Central memory CD4-positive, alpha-beta T cell (primary cell): ENCODE measurements around the gene BHMT.
"Not testable (repeated sequence)": the region's sequence is repeated elsewhere in the genome, so short reads cannot be mapped to it uniquely, and the experiment has no call there.

ENCODE experiments used
- DNase-seq: peaks from one replicate; pipeline ENCODE4 v3.0.0; 2022

Gene BHMT

DNA sequence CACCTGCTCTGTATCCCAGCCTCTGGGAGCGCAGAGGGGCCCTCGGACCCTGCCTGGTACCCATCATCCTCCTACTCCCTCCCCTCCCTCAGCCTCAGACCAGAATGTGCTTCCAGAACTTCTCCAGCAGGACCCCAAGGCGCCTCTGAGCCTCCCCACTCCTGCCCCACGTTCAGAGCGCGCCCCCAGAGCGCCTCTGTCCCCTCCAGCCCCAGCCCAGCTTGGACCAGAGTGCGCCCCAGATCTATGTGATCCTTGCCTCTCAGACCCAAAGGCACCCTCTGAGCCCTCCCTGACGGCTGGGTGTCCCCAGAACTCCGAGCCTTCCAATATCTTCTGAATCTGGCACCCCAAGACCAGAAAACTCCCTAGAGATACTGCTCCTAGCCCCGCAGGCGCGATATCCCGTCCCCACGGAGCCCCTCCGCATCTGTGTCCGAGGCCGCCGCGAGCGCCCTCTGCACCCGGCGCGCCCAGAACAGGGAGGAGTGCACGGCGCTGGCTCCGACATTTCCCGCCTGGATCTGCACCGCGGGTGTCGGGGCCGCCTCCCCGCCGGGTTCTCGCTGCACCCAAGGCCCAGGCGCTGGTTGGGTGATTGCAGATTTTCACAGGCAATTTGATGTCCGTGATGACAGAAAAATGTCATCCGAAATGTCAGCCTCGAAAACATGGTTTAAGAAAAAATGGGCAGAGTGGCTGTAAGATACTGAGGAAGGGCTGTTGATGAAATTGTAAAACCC lies 522 bp downstream of the BHMT start:
- DNase-seq: no peak

DNA sequence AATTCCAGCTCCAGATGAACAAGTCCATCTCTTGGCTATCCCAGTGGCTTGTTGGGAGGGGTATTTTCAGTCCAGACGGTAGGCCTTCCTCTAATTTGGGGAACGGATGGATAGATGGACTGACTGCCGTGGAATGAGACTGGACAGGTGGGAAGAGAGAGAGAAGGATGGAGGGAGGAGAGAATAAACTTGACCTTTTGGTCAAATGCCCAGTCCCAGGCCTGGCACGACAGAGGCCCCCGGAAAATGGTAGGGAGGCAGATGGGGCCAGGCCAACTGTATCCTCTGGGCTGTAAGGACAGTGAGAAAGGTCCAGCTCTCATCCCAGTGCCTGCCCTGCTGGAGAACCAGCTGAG lies 1.1 kb downstream of the BHMT start:
- DNase-seq: no peak

DNA sequence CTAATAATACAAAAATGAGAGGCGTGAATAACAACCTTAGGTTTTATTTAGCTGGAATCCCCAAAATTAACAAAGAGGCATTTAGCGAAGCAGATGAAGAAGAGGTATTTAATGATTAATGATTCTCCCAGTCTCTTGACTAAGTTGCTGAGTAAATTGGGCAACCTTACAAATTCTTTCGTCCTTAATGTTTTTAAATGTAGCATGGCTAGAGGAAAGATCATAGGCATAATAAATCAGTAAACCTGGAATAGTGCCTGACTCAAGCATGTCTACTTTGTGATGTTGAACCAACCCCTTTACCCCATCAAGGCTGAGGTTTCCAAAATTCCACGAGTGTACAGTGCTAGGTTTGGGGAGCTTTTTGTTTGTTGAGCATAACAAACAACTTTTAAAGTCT lies 7.9 kb downstream of the BHMT start:
- no peak for DNase-seq

DNA sequence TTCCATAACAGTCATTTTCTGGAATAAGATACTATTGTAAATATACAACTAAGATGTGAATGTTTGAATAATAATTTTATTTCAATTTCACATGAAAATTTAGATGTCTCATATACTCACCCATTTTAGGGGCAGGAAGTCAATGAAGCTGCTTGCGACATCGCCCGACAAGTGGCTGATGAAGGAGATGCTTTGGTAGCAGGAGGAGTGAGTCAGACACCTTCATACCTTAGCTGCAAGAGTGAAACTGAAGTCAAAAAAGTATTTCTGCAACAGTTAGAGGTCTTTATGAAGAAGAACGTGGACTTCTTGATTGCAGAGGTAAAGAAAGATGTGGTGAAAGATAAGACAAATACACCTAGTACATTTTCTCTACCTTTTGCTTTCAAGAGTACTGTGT lies 8.6 kb downstream of the BHMT start:
- DNase-seq: no peak

DNA sequence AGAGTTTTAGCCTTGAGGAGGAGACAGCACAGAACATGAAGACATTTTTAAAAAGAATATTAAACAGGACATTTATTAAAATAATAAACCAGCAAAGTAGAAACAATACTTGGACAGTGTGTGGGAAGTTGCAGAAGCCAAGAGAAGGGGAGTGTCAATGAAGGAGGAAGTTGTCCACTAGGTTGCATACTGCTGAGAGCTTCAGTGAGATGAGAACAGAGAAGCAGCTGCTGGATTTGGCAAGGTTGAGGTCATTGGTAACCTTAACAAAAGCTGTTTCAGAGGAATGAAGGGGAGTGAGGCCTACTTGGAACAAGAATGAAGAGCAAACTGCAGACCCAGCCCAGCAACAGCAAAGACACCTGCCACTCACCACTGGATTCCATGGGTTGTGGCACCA lies 11.4 kb downstream of the BHMT start:
- DNase-seq: no peak

DNA sequence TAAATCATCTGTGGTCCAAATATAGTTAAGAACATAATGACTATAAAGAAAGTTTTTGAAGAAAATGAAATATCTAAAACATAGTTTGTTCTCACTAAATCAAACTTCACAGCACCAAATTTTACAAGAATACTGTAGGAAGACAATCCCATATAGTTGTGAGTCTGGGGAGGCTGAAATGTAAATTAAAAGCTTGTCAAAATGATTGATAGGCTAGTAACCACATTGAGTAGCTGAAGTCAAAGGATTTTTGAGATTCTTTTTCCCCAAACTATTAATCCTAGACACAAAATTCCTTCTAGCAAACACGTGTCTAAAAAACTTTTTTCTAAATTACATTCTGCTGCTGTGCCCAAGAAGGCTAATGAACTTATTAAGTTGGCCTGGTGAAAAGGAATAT lies 13.0 kb downstream of the BHMT start:
- no peak for DNase-seq

DNA sequence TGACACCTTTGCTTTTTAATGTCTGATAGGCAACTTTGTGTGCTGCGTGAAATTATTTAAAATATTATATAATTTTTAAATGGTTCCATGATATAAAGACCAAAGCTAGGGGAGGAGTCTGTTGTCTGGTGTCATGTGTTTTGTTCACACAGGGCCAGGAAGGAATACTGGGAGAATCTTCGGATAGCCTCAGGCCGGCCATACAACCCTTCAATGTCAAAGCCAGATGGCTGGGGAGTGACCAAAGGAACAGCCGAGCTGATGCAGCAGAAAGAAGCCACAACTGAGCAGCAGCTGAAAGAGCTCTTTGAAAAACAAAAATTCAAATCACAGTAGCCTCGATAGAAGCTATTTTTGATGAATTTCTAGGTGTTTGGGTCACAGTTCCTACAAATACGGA lies 19.2 kb downstream of the BHMT start:
- DNase-seq: no peak

DNA sequence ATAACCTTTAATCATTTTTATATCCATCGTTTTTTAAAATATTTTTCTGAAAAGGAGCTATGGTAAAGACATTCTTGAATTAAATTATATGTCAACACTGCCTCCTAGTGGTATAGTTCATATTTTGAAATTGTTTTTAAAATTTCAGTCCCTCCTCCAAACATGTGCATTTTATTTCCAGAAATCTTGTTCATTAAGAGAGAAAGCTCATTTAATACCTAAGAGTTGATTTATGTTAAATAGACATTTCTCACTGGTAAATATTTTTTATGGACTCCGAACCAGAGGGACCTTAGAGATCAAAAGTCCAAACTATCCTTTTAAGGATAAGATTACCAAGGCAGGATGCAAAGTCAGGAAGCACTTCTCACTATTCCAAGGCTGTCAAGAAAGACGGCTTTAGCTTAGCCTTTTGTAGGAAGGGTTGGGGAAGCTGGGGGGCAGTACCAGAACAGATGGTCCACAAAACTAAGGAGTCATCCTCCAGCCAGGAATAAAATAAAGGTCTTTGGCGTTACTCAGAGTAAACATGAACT lies 21.6 kb downstream of the BHMT start:
- peak; percentile 21 for DNase-seq

DNA sequence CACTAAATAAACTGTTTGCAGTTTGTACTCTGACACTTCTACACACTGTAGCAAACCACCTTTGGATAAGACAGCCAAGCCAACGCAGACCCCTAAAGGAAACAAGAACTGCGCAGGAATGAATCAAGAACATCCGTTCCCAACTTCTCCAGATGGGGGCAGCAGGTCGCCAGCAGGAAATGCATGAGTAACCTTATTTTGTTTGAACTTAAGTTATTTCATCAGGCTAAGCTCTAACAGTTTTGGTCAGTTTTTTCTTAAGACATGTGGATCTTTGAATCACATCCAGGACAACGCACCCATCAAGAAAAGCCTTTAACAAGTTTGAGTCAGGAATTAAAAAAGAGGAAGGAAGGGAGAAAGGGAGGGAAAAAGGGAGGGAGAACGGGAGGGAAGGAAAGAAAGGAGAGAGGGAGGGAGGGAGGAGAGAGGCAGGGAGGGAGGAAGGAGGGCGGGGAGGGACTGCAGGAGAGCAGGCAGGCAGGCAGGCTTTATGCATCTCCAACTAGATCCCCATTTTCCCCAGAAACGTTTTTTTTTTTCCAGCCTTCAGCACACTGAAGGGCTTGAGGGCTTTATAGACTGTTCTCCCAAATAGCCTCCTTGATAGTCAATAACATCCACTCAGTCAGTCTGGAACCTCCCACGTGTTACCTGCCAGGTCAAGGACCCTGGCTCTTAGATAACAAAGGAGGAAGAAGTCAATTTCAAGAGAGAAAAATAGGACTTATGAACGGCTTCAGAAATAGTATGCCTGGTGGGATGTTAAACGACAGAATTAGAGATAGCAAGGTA lies 22.2 kb downstream of the BHMT start:
- DNase-seq: peak; percentile 41

DNA sequence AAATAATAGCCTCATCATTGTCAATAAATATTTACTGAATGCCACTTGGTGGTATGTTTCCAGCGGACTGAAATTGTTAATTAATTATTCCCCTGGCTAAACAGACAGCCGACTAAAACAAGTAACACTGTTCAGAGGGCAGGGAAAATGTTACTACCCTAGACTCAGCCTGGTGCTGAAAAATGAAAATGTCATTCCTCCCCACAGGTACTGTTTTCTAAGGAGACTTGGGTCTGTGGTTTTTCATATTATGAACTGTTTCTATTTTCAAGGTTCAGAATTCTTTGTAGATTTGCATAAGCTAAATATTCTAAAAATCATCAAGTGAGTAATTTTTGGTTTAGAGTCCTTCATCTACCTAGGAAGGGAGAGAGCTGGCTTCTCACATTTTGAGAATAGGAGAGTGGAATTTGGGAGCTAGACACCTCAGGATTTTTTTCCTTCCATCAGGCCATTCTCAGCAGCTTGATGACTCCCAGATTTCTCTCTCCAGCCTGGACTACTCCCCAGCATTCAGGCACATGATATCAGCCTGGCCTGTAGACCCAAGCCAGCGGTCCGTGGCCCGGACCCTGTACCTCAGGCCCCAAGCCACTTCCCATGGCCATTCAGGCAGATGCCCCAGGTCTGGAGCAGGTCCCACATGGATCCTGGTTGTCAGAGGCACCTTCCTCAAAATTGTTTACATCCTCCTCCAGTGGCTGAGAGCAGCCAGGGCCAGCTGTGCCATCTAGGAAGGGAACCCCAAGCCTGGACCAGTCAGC lies 24.4 kb downstream of the BHMT start:
- DNase-seq: no peak

DNA sequence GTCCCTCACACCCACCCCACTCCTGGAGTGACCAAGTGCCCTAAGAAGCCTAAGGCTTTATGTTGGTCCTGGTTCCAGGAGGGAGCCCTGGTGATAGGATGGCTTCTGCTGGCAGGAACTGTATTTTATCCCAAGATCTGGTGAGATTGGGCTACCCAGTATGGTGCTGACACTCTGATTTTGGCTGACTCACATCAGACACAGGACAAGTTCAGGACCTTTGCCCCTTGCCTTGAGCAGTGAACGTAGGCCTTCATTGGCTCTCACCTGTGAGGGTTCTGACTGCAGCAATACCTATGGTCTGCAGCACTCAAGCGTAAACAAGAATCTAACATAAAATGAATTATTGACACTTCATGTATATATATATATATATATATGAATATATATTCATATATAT lies 25.0 kb downstream of the BHMT start:
- no peak for DNase-seq

DNA sequence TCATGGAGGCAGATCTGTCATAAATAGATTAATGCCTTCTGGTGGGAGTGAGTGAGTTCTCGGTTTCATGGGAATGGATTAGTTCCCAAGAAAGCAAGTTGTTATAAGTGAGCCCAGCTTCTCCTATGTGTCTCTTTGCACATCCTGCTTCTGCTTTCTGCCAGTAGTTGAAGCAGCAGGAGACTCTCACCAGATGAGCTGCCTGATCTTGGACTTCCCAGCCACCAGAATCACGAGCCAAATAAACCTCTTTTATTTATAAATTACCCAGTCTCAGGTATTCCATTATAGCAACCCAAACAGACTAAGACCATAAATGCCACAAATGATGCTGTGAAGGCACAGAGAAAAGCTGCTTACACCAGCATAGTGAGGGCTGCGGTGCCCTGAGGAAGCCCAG lies 28.9 kb downstream of the BHMT start:
- DNase-seq: no peak

DNA sequence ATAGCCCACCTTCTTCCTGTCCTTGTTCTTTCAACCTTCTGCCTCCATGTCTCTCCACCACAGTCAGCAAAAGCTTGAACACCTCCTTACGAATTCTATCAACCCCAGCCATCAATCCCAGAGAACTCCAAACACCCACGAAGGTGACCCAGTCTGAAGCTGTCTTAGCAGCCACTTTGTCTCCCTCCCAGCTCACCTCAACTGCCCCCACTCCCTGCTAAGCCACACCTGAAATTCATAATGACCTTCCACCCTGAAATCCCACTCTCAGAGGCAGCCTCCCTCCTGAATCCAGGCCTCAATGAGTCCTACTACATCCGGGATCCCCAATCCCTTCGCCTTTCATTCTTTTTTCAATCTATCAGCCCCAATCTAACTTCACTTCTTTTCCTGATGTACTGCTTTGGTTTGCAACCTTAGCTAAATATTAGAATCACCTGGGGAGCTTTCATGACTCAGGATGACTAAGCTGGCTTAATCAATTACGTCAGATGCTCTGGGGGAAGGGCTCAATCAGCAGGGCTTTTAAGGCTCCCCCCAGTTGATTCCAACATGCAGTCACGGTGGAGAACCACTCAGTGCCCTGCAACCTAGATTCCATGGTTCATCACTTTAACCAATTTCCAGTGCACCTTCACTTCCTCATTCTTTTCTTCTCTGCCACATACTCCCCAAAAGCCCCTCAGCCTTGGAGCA lies 32.2 kb downstream of the BHMT start:
- no peak for DNase-seq

DNA sequence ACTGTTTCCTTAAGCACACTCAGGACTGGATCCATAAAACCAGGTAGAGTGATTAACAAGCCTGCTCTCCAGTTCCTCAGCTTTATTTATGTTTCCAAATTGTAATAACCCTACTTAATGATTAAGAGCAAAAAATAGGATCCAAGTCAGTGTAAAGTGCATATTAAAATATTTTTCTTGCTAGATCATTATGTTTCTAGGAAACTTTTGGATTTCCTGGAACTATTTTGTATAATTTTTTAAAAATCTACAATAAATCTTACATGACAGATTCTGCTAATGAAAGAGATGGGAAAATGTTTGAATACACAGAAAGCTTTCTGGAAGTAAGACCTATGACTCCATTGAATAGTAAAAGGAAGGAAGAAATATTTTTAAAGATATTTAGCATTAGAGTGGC lies 35.5 kb downstream of the BHMT start:
- no peak for DNase-seq

DNA sequence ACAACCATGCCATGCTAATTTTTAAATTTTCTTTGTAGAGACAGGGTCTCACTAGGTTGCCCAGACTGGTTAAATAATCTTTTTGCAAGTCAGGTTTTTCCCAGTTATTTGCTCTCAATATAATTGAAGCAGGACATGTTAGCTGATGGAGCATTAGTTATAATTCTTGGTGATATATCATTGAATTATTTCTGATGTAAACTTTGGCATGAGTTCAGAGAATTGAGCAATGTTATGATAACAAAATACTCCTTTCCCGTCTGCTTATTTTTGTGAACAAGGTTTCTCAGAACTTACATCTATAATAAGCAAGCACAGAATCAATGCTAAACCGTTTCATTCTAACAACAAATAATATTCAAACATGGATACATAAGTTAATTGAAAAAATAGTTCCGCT lies 37.8 kb downstream of the BHMT start:
- DNase-seq: no peak

DNA sequence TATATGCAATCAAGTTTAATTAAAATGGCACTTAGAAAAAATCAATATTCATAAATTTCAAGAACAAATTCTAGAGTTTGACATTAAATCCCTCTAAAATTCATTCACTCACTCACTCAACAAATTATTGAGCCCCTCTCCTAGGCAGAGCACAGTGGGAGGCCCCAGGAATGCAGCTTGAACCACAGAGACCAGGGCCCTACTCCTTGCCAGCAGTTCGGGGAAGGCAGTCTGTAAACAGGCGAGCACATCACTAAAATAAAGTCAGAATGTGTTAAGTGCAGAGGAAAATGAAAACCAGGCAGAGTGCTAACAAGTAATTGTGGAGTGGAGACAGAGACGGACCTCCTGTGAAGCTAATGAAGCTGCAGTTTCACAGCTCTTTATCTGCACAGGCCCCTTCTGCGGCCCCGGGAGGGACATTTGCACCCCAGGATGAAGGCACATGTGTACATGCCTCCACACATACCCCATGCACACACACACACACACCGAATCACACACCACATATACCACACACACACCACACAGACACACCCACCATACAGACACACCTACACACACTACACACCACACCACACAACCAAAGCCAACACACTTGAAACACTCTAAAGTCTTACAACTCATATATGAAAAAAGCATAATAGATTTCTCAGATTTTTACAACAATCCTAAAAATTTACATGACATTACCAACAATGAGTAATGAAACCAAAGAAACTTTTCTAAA lies 40.5 kb downstream of the BHMT start:
- no peak for DNase-seq

DNA sequence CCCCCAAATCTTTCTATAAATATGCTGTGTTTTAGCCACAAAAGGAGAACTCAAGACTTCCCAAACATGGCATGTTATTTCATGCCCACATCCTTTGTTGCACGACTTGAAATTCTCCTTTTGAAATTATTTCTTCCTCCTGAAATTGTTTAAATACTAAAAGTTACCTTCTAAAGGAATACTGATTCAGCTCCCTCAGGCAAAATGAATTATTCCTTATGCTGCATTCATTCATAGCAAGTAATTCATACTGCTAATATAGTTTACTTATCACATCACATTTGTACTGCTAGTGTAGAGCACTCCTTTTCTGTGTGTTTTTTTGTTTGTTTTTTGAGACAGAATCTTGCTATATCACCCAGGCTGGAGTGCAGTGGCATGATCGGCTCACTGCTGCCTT lies 45.7 kb downstream of the BHMT start:
- no peak for DNase-seq

DNA sequence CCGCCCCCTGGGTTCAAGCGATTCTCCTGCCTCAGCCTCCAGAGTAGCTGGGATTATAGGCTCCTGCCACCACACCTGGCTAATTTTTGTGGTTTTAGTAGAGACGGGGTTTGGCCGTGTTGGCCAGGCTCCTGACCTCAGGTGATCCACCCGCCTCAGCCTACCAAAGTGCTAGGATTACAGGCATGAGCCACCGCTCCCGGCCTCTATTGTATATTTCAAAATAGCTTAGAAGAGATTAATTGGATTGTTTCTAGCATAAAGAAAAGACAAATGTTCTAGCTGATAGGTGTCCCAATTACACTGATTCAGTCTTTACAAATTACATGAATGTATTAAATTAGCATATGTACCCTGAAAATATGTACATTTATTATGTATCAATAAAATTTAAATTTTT lies 50.0 kb downstream of the BHMT start:
- DNase-seq: not testable (repeated sequence)

DNA sequence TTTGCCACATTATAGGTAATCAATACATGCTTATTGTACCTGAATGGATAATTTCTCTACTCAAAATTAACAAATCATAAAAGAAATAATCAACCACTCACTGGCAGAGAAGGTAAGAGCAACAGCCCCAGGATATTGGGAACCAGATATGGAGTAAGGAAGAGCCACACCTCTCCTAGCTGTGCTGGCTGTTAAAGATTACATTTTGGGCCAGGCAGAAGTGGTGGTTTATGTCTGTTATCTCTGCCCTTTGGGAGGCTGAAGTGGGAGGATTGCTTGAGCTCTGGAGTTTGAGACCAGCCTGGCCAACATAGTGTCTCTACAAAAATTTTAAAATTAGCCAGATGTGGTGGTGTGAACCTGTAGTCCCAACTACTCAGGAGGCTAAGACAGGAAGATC lies 56.4 kb downstream of the BHMT start:
- DNase-seq: no peak

DNA sequence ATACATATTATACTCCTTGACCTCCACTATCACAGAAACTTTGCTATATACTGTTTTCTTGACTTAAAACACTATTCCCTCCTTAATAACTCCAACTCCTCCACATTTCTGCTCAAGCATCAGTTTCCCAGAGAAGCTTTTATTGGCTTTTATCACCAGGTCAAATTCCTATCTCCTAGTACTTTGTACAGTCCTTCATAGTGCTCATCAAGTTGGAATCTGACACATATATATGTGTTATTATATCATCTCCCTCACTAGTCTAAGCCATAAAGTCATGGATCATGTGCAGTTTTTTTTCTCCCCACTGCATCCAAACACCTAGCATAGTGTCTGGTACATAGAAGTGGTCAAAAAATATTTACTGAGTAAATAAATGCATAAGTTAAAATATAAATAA lies 59.1 kb downstream of the BHMT start:
- DNase-seq: no peak

DNA sequence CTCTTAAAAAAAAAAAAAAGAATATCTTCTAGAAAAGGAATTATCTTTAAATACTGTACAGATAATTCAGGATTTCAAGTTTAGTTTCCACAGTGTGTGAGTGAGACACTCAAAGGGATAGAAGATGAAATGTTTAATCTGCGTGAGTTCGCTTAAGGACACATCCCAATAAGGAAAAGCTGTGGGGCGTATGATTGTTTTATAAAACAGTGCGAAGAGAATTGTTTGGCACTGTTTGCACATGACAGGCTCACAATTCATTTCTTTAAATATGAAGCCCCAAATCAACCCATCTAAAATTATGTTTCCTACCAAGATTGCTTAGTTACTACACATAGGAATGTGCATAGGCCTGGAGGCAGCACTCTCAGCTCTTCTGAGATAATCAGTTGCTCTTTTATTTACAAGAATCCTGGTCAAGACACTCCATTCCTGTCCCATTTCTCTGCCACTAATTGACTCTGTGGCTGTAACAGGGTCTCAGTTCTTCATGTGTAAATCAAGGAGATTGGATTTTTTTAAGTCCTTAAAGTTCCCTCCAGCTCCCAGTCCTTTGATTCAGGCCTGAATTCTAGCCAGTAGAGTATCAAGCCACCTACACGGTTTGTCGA lies 60.1 kb downstream of the BHMT start:
- no peak for DNase-seq

DNA sequence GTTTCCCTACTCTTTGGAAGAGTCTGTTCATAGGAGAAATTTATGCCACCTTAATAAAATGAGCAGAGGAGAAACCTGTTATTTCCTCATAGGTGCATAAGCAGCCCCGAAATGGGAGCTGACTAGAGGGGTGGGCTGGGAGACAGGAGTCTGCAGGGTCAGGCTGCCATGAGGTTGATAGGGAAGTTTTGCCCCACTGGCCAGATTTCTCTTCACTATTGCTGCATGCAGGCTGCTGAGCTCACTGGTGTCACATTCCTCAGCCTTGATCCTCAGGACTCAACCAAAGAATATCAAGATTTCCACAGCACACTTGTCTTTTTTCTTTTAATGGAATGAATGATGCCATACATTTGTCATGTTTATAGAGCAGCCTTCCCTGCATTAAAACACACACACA lies 60.7 kb downstream of the BHMT start:
- no peak for DNase-seq
